COLO668 (cell line): ENCODE results near the gene SARS2.
"Not testable (repeated sequence)": the region's sequence is repeated elsewhere in the genome, so short reads cannot be mapped to it uniquely, and the experiment has no call there.

Source experiments
- DNase-seq: peaks from one replicate; lab custom pipeline; 2025; ENCODE audit not compliant: unreplicated experiment; lab: John Stamatoyannopoulos, UW

The SARS2 gene

GRCh38 chr19:38898788-38899446, 31.6 kb downstream of the SARS2 start:
- no peak for DNase-seq

- DNase-seq = no peak
Measured at GRCh38 chr19:38894968-38895367, 35.6 kb downstream of the SARS2 start.

GRCh38 chr19:38893341-38893771, 37.2 kb downstream of the SARS2 start:
- no peak for DNase-seq

- DNase-seq = no peak
Measured at GRCh38 chr19:38892841-38893240, 37.7 kb downstream of the SARS2 start.

- no peak for DNase-seq
Measured at GRCh38 chr19:38891771-38892170, 38.8 kb downstream of the SARS2 start.

GRCh38 chr19:38890686-38891085, 39.9 kb downstream of the SARS2 start:
- DNase-seq = no peak

GRCh38 chr19:38889803-38890202, 40.8 kb downstream of the SARS2 start:
- DNase-seq = no peak

GRCh38 chr19:38888876-38889275, 41.7 kb downstream of the SARS2 start:
- no peak for DNase-seq

- DNase-seq = not testable (repeated sequence)
Measured at GRCh38 chr19:38884691-38885090, 45.9 kb downstream of the SARS2 start.

GRCh38 chr19:38883286-38883685, 47.3 kb downstream of the SARS2 start:
- no peak for DNase-seq

GRCh38 chr19:38880882-38881609, 49.5 kb downstream of the SARS2 start:
- DNase-seq = no peak

GRCh38 chr19:38880076-38880881, 50.3 kb downstream of the SARS2 start:
- DNase-seq = no peak

- no peak for DNase-seq
Measured at GRCh38 chr19:38879400-38879751, 51.2 kb downstream of the SARS2 start.

GRCh38 chr19:38878575-38879399, 51.8 kb downstream of the SARS2 start:
- DNase-seq = no peak

- peak; percentile 94 for DNase-seq
Measured at GRCh38 chr19:38877781-38878574, 52.6 kb downstream of the SARS2 start, which contains the start of gene RINL. Gene RINL, minus strand, starts transcription at chr19:38878275. Its CDS starts 1,533 bp downstream, at chr19:38876742.

GRCh38 chr19:38875656-38876395, 54.7 kb downstream of the SARS2 start:
- DNase-seq = peak; percentile 28

- not testable (repeated sequence) for DNase-seq
Measured at GRCh38 chr19:38873400-38873799, 57.2 kb downstream of the SARS2 start.

GRCh38 chr19:38870612-38871011, 60.0 kb downstream of the SARS2 start:
- no peak for DNase-seq

- peak; percentile 15 for DNase-seq
Measured at GRCh38 chr19:38869836-38870607, 60.5 kb downstream of the SARS2 start.
